A673 (cell line): ENCODE data around the gene CDK14. TPM values are rescaled to one million over a fixed set of nuclear protein-coding genes. Genes with fewer than 3 reads are reported as not detected.

Experiments used
- BruUV-seq: library from RNA; stranded (reverse); fragments of 400-500 nt; replicated peaks from 2 replicates; lab custom pipeline; 2021; lab: Mats Ljungman, UMichigan
- CTCF ChIA-PET: fragments of 300-600 bp; sonication (Branson Sonifier 250); formaldehyde crosslinking; loops from one replicate; lab custom pipeline; 2022; ENCODE audit warnings: antibody characterized with exemption; lab: Charles Lee
- POLR2A ChIA-PET: fragments of 300-600 bp; sonication (Branson Sonifier 250); formaldehyde crosslinking; loops from one replicate; lab custom pipeline; 2022; ENCODE audit warnings: antibody characterized with exemption; ENCODE audit not compliant: low non-redundant PET; lab: Charles Lee
- DNase-seq: peaks from one replicate; pipeline ENCODE4 v3.0.0-alpha.2; 2015; ENCODE audit warnings: low spot score
- H3K27ac ChIP-seq: fragments of 200-600 bp; sonication (generic); 2 replicates; pipeline ENCODE4 v1.5.1; 2016; ENCODE audit warnings: mixed run types, low read depth, mild to moderate bottlenecking, mixed read lengths, antibody characterized with exemption, low read length; ENCODE audit not compliant: poor library complexity, severe bottlenecking
- H3K27me3 ChIP-seq: fragments of 200-600 bp; sonication (generic); replicated peaks from 2 replicates; pipeline ENCODE4 v1.6.1; 2017; ENCODE audit warnings: mixed run types, low read depth, mild to moderate bottlenecking, mixed read lengths, antibody characterized with exemption, low read length; ENCODE audit not compliant: insufficient read depth, poor library complexity
- H3K36me3 ChIP-seq: fragments of 200-600 bp; sonication (generic); 2 replicates; pipeline ENCODE4 v1.6.1; 2016; ENCODE audit warnings: mixed run types, mild to moderate bottlenecking, mixed read lengths, antibody characterized with exemption, low read length; ENCODE audit not compliant: insufficient read depth, poor library complexity, severe bottlenecking
- H3K4me1 ChIP-seq: fragments of 200-600 bp; sonication (generic); 2 replicates; pipeline ENCODE4 v1.6.1; 2017; ENCODE audit warnings: mixed run types, mild to moderate bottlenecking, mixed read lengths, antibody characterized with exemption, low read length; ENCODE audit not compliant: insufficient read depth, poor library complexity, severe bottlenecking
- H3K4me3 ChIP-seq: fragments of 200-600 bp; sonication (generic); 2 replicates; pipeline ENCODE4 v1.5.1; 2016; ENCODE audit warnings: low read depth, mixed run types, mild to moderate bottlenecking, mixed read lengths, low read length; ENCODE audit not compliant: poor library complexity, severe bottlenecking
- H3K9me3 ChIP-seq: fragments of 200-600 bp; sonication (generic); 2 replicates; pipeline ENCODE4 v1.6.1; 2016; ENCODE audit warnings: mixed run types, low read depth, mild to moderate bottlenecking, mixed read lengths, antibody characterized with exemption, low read length; ENCODE audit not compliant: poor library complexity, severe bottlenecking
- CTCF ChIP-seq: fragments of 300-800, 200-600 bp; sonication (generic); conservative IDR thresholded peaks from 2 replicates; pipeline ENCODE4 v1.5.1; 2017; ENCODE audit warnings: low read depth, mild to moderate bottlenecking, antibody characterized with exemption, low read length, moderate library complexity, mixed read lengths
- EZH2 ChIP-seq: fragments of 200-600 bp; sonication (generic); IDR thresholded peaks from 2 replicates; pipeline ENCODE4 v1.6.1; 2017; ENCODE audit warnings: borderline replicate concordance, low read depth, mild to moderate bottlenecking, mixed read lengths, antibody characterized with exemption, low read length; ENCODE audit not compliant: poor library complexity, severe bottlenecking
- intact Hi-C: fragments of 100-400 bp; cut with micrococcal nuclease; formaldehyde crosslinking; loops from one replicate; pipeline ENCODE4 v1.10.0; 2022; ENCODE audit not compliant: unreplicated experiment
- total RNA-seq: library from RNA; stranded (reverse); gene quantifications from 2 replicates; pipeline ENCODE4 v1.2.3, GENCODE V29; 2021

Gene CDK14
- total RNA-seq, 1 experiment from 2014 or later: 128 TPM

DNA sequence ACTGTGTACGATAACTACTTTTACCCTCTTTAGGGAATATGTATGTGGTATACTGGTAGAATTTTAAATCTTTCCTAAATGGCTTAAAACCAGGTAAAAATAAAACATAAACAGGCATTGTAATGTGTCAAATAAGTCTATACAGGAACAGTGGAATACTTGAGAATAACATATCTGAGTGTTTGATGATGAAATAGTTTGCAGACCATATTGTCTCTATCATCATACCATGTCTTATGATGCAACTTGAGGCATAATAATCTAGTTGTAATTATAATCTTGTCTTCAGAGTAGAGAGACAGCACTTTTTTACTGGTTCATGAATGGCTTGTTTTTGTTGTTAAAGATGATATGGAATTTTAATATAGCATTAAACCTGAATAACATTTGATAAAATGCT, 293.5 kb downstream of the CDK14 start:
- TF ChIP-seq CTCF (no peak), EZH2 (no peak)
- no peaks in the 10 kb centered on the region for H3K27me3 ChIP-seq
- no peak overlapping the region for H3K27ac ChIP-seq
- no peaks in the 10 kb centered on the region for H3K36me3 ChIP-seq
- peaks cover 30% of the 10 kb centered on the region for H3K4me1 ChIP-seq
- DNase-seq: no peak
- no peak overlapping the region for H3K4me3 ChIP-seq
- ChIA-PET CTCF (no interaction called here), POLR2A (no interaction called here)
- intact Hi-C loops: no loop called here
- H3K9me3 ChIP-seq: no peaks in the 10 kb centered on the region
- no TSS peak for BruUV-seq

GRCh38 chr7:90891529-90891928, 295.4 kb downstream of the CDK14 start:
- ChIA-PET CTCF (no interaction called here), POLR2A (no interaction called here)
- Histone ChIP-seq H3K4me3 (no peak overlapping the region), H3K27ac (no peak overlapping the region), H3K9me3 (no peaks in the 10 kb centered on the region), H3K27me3 (no peaks in the 10 kb centered on the region), H3K4me1 (peaks cover 27% of the 10 kb centered on the region), H3K36me3 (no peaks in the 10 kb centered on the region)
- DNase-seq: no peak
- BruUV-seq: no TSS peak
- intact Hi-C loops: no loop called here
- no peak for TF ChIP-seq CTCF
- no peak for TF ChIP-seq EZH2

- no TSS peak for BruUV-seq
- H3K4me1 ChIP-seq: peaks cover 20% of the 10 kb centered on the region
- H3K36me3 ChIP-seq: no peaks in the 10 kb centered on the region
- no peak for TF ChIP-seq EZH2
- no peak for TF ChIP-seq CTCF
- H3K9me3 ChIP-seq: no peaks in the 10 kb centered on the region
- ChIA-PET CTCF (no interaction called here), POLR2A (no interaction called here)
- no peaks in the 10 kb centered on the region for H3K27me3 ChIP-seq
- no peak overlapping the region for H3K27ac ChIP-seq
- intact Hi-C loops: no loop called here
- DNase-seq: no peak
- H3K4me3 ChIP-seq: no peak overlapping the region
Measured at GRCh38 chr7:90892213-90892612, 296.1 kb downstream of the CDK14 start.
